HL-60 (cell line): ENCODE results near the gene NCS1.

Experiments
- DNase-seq, 2 experiments: peaks; one replicate each; pipeline ENCODE4 v3.0.0-alpha.2; 2010 to 2020; ENCODE audit warnings: low read depth in 1 of 2, low spot score in 1 of 2
- H3K27ac ChIP-seq: fragments of 250-450 bp; sonication (Bioruptor Pico); replicated peaks from 2 replicates; pipeline ENCODE4 v1.5.1; 2020; ENCODE audit warnings: mild to moderate bottlenecking, moderate library complexity
- H3K27me3 ChIP-seq: fragments of 250-450 bp; sonication (Bioruptor Pico); 2 replicates; pipeline ENCODE4 v1.5.1; 2021; ENCODE audit warnings: mild to moderate bottlenecking, moderate library complexity; ENCODE audit not compliant: insufficient read depth, poor library complexity, severe bottlenecking
- H3K4me3 ChIP-seq: replicated peaks from 2 replicates; pipeline ENCODE4 v1.5.1; 2011; ENCODE audit warnings: mild to moderate bottlenecking, control low read depth, low read length; ENCODE audit not compliant: insufficient read depth
- GABPA ChIP-seq: IDR thresholded peaks from 2 replicates; pipeline ENCODE4 v1.6.1; 2012; ENCODE audit warnings: low read depth
- POLR2AphosphoS5 ChIP-seq: IDR thresholded peaks from 2 replicates; pipeline ENCODE4 v1.6.1; 2012; ENCODE audit warnings: low read depth
- REST ChIP-seq: IDR thresholded peaks from 2 replicates; pipeline ENCODE4 v1.6.1; 2012; ENCODE audit warnings: low read depth; ENCODE audit not compliant: insufficient replicate concordance
- SPI1 ChIP-seq: IDR thresholded peaks from 2 replicates; pipeline ENCODE4 v1.6.1; 2012; ENCODE audit warnings: low read depth, mild to moderate bottlenecking, borderline replicate concordance
- TF ChIP-seq, protein P1 (sequence below): IDR thresholded peaks from one replicate; pipeline ENCODE4 v1.5.1; 2011; ENCODE audit warnings: low read length, control low read depth, inconsistent platforms; ENCODE audit not compliant: insufficient read depth

Gene NCS1

GRCh38 chr9:130154816-130155215 lies 17.4 kb upstream of the NCS1 start:
- no peak for DNase-seq
- Histone ChIP-seq H3K27me3 (no peaks in the 10 kb centered on the region), H3K4me3 (no peak overlapping the region), H3K27ac (no peak overlapping the region)
- TF ChIP-seq SPI1 (no peak), GABPA (no peak), POLR2AphosphoS5 (no peak), REST (no peak)
- TF ChIP-seq, protein P1, sequence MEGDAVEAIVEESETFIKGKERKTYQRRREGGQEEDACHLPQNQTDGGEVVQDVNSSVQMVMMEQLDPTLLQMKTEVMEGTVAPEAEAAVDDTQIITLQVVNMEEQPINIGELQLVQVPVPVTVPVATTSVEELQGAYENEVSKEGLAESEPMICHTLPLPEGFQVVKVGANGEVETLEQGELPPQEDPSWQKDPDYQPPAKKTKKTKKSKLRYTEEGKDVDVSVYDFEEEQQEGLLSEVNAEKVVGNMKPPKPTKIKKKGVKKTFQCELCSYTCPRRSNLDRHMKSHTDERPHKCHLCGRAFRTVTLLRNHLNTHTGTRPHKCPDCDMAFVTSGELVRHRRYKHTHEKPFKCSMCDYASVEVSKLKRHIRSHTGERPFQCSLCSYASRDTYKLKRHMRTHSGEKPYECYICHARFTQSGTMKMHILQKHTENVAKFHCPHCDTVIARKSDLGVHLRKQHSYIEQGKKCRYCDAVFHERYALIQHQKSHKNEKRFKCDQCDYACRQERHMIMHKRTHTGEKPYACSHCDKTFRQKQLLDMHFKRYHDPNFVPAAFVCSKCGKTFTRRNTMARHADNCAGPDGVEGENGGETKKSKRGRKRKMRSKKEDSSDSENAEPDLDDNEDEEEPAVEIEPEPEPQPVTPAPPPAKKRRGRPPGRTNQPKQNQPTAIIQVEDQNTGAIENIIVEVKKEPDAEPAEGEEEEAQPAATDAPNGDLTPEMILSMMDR, result no peak

- no peak for DNase-seq
- Histone ChIP-seq H3K27ac (no peak overlapping the region), H3K27me3 (no peaks in the 10 kb centered on the region), H3K4me3 (no peak overlapping the region)
- TF ChIP-seq SPI1 (no peak), REST (no peak)
These were observed 16.6 kb upstream of the NCS1 start for GRCh38 chr9:130155647-130156046.

GRCh38 chr9:130156672-130157071 lies 15.5 kb upstream of the NCS1 start:
- Histone ChIP-seq H3K27ac (no peak overlapping the region), H3K27me3 (no peaks in the 10 kb centered on the region), H3K4me3 (no peak overlapping the region)
- TF ChIP-seq GABPA (no peak), POLR2AphosphoS5 (no peak), REST (no peak), SPI1 (no peak)
- TF ChIP-seq, protein P1, result no peak
- no peak for DNase-seq

DNA sequence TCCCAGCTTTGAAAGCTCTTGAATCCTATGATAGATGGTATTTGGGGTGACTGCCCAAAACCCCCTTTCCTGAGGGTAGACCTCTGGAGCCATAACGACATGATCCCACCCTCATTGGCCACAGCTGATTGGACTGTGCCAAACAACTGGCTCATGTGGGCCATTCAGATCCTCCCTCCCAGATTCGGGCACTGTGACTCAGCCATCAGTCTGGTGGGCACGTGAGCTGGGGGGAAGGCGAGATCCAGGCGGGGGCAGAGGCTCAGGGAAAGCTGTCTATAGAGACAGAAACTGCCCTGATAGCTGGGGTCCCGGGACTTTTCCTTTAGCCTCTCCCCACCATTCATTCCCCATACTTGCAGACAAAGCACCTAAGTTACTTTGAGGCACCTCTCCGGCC lies 15.1 kb upstream of the NCS1 start:
- TF ChIP-seq GABPA, result no peak
- TF ChIP-seq, protein P1, result no peak
- no peak for TF ChIP-seq SPI1
- no peak for TF ChIP-seq POLR2AphosphoS5
- no peak for TF ChIP-seq REST
- no peak overlapping the region for H3K27ac ChIP-seq
- DNase-seq, result no peak
- no peak overlapping the region for H3K4me3 ChIP-seq
- no peaks in the 10 kb centered on the region for H3K27me3 ChIP-seq
